GM18868 (cell line): ENCODE data around the gene GNB4.

Experiments used
- ATAC-seq: cut with Tn5 transposase; IDR thresholded peaks from one replicate; pipeline ENCODE4 v1.9.1; 2021; ENCODE audit warnings: mild to moderate bottlenecking, moderate library complexity; ENCODE audit not compliant: unreplicated experiment

GNB4 gene

GRCh38 chr3:179451265-179452175, at the start of gene GNB4:
GNB4 (minus strand) TSS chr3:179451470; CDS start chr3:179426200, 25,270 bp downstream.
- peak; percentile 83 for ATAC-seq

DNA sequence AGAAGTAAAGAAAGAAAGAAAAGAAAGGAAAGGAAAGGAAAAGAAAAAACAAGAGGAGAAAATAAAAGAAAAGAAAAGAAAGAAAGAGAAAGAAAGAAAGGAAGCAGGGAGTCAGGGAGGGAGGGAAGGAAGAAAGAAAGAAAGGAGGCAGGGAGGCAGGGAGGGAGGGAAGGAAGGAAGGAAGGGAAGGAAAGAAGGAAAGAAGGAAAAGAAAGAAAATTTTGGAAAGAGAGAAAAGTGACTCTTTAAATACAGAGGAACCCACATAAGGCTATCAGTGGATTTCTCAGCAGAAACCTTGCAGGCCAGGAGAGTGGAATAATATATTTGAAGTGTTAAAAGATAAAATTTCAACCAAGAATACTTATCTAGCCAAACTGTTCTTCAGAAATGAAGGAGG, 44.2 kb upstream of the GNB4 start:
- ATAC-seq, result no peak

DNA sequence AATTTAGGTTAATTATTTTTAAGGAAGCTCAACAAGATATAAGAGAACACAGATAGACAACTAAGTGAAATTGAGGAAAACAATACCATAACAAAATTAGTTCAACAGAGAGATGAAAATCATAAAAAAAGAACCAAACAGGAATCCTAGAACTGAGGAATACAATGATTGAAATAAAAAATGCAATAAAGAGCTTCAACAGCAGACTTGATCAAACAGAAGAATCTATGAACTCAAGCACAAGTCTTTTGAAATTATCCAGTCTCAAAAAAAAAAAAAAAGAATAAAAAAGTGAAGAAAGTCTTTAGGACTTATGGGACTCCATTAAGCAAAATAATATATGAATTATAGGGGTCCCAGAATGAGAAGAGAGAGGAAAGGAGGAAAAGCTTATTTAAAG, 42.0 kb upstream of the GNB4 start:
- ATAC-seq, result no peak

DNA sequence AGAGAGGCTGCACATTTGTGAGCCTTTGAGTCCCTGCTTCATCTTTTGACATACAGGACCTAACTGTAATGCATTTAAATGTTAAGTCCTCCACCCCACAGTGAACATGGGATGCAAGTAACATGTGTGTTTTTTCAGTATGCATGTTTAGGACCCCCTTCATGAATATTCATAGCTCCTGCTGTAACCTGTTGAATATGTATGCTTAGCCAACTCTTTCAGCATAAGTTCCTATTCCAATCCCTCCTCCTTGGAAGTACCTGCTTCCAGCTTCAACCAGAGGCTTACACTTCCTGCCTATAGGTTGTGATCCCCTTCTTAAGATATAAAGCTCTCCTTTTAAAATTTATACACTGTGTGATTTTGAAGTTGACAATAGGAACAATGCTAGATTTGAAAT, 36.9 kb upstream of the GNB4 start:
- no peak for ATAC-seq

DNA sequence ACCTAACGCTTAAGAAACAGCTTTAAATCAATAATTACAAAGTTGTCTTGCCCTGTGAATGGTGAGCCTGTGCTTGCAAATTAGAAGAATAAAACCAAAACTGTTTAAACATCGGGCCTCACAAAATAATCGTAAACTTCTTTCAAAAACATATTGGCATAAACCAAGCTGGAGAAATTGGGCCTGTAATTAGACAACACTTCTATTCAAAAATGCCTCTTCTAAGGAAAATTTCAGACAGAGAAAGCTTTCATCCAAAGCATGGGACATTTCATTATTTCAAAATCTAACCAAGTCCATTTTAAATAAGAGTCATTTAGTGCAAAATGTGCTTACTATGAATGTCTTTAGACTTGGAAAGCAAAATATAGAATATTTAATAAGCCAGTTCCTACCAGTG, 35.5 kb upstream of the GNB4 start:
- no peak for ATAC-seq

GRCh38 chr3:179482857-179483256, 31.6 kb upstream of the GNB4 start:
- no peak for ATAC-seq

- no peak for ATAC-seq
Measured at GRCh38 chr3:179476215-179476614, 24.9 kb upstream of the GNB4 start.

DNA sequence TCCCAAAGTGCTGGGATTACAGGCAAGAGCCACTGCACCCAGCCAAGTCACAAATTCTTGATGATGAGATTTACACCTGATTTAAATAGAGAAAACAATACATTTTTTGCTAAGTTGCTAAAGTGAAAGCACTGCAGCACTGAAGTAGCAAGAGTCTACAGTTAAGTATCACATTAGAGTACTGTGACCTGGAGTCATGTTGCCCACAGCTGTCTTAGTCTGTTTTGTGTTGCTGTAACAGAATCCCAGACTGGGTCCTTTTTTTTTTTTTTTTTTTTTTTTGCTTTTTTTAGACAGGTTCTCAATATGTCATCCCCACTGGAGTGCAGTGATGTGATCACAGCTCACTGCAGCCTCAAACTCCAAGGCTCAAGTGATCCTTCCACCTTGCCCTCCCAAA, 23.2 kb upstream of the GNB4 start:
- no peak for ATAC-seq

DNA sequence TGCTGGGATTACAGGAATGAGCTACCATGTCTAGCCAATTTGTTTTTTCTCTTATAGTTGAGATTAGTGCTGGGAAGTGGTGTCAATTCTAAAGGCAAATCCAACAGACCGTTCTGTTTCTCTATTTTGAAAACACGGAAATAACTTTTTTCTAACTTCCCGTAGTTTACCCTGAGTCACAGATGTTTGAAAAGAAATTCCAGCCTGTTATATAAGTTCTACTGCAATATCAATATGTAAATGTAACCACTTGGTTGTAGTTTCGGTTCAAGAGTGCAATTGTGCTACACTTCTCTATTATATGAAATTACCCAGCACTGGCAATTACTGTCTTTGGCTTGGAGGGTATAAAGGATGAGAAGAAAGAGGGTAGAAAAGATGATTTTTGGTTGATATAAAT, 22.3 kb upstream of the GNB4 start:
- no peak for ATAC-seq

DNA sequence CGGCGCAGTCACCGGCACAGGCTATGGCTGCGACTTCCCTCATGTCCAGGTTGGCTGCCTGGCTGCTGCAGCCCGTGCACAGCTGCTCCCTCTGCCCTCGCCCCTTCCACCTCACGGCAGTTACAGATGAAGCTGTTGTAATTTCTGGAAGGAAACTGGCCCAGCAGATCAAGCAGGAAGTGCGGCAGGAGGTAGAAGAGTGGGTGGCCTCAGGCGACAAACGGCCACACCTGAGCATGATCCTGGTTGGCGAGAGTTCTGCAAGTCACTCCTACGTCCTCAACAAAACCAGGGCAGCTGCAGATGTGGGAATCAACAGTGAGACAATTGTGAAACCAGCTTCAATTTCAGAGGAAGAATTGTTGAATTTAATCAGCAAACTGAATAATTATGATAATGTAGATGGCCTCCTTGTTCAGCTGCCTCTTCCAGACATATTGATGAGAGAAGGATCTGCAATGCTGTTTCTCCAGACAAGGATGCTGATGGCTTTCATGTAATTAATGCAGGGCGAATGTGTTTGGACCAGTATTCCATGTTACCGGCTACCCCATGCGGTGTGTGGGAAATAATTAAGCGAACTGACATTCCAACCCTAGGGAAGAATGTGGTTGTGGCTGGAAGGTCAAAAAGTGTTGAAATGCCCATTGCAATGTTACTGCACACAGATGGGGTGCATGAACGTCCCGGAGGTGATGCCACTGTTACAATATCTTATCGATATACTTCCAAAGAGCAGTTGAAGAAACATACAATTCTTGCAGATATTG, 13.2 kb upstream of the GNB4 start:
- ATAC-seq, result no peak

GRCh38 chr3:179463319-179463718, 12.0 kb upstream of the GNB4 start:
- ATAC-seq, result no peak

DNA sequence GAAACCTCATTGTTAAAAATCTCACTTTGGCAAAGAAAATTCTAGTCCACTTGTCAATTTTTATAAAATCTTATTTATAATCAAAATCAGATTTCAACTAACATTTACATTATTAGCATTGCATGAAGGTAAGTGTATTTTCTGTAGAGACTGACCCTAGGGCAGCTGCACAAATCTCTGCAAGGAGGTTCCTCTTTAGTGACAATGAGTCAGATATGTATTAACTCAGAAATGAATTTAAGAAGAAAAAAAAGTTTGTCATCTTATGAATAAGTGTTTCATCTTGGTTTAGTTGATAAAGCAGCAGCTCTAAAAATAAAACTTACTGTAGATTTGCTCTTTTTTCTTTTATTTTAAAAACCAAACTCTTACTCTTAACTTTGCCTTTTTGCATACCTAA, 9.0 kb upstream of the GNB4 start:
- no peak for ATAC-seq

DNA sequence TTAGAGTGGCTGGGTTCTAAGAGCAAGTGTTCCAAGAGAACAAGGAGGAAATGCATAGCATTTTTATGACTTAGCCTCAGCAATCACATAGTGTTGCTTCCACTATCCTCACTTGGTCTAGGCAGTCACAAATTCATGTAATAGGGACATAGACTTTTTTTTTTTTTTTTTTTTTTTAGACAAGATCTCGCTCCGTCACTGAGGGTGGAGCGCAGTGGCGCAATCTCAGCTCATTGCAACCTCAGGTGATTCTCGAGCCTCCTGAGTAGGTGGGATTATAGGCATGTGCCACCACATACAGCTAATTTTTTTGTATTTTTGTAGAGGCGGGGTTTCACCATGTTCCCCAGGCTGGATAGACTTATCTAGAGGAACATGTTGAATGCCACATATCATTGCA, 4.7 kb upstream of the GNB4 start:
- no peak for ATAC-seq

GRCh38 chr3:179454887-179455286, 3.6 kb upstream of the GNB4 start:
- no peak for ATAC-seq

DNA sequence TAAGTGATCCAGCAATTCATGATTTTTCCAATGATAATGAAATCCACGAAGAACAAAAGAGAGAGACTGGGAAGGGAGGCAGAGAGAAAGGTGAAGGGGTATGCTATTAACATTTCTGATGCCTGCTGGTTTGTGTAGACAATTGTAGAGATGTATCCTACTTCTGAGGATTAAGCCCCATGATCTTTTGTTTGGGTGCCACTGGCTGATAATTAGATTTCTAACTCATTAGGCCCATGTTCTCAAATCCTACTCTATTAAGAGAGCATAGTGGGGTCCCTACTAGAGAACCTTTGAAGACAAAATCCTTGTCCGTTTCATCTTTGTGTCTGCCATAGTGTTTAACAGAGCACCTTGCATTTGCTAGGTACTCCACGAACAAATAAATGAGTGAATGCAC, 2.7 kb upstream of the GNB4 start:
- no peak for ATAC-seq

DNA sequence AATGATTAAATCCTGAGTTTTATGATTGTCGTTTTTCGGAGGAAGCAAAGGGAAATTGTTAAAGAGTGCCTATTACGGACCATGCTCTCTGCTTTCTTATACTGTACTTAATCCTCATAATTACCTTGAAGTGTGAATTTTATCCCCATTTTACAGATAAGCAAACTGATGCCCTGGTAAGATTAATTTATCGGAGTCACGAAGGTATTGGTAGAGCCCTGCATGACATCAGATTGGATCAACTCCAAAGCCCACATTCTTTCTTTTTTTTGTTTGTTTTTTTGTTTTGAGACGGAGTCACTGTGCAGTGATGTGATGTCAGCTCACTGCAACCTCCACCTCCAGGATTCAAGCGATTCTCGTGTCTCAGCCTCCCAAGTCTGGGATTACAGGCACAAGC, 1.6 kb upstream of the GNB4 start:
- no peak for ATAC-seq

DNA sequence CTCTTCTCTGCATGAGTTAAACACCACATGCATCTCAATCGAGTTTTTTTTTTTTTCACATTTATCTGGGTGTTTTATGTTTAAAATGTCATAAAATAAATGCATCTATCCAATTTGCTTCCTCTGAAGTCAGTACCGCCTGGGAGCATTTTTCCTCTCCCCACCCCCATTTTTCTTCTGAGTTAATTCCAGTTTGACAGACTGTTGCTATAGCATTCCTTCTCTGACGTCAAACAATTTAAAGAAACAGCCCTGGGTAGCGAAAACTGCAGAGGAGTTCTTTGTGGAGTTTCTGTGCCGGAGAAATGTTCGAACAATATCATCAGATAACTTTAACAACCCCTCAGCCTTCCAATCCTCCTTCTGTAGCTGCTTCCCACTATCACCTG, 900 bp upstream of the GNB4 start:
- no peak for ATAC-seq

DNA sequence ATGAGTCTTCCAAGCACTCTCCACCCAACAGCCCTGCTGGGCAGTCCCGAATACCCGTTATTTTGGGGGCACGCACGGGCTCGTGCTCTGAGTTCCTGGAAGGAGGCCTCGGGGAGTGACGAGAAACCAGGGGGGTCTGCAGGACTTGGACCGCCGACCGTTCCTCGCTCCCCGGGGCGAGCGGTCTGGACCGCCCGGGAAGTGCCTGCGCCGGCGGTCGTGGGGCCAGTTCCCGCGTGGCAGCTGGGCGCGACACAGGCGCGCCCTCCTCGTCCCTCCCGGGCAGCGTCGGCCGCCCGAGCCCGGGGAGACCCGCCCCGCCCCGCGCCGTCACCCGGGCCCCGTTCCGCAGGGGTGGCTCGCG, 387 bp downstream of the GNB4 start:
- peak; percentile 51 for ATAC-seq

DNA sequence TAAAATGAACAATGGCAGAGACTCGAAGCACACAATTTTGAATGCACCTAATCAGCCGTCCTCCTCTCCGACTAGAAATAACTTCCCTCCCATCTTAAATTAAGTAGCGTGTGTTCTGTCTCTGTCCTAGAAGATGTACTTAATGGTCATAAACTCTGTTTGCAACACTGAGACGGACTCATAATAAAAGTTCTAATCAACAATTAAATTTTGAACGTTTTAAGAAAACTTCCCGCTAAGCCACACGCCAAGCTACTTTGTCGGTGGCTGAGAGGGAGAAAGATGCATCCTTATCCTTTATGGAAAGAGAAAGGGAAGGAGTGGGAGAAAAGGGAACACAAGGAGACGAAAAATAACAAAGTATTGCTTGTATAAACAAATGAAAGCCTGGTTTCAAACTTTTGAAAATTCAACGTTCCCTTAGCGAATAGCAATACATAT, 989 bp downstream of the GNB4 start:
- no peak for ATAC-seq

DNA sequence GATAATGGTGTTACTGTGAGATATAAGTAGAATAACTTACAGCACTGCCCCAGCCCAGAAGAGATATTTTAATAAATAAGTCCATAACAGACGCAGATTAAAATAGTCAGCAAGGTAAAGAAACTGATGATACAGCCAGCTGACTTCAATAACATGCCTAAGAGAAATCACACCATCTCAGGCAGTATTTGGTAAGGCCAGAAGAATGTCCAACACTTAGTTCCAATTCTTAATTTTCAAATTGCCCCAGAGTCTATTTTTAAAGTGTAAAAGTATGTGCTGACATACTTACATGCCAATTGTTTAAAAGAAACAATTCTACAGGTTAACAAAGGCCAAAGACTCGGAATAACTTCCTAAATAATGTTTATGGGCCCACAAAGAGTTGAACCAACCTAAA, 1.6 kb downstream of the GNB4 start:
- no peak for ATAC-seq

GRCh38 chr3:179447251-179447650, 4.0 kb downstream of the GNB4 start:
- no peak for ATAC-seq

GRCh38 chr3:179446501-179446900, 4.8 kb downstream of the GNB4 start:
- no peak for ATAC-seq
